IMR-90 (cell line): ENCODE data around the gene RMND5B. TPM values are rescaled to one million over a fixed set of nuclear protein-coding genes. Genes with fewer than 3 reads are reported as not detected.

Source experiments
- ATAC-seq: fragments of 200-7000 bp; cut with Tn5 transposase; 2 replicates; pipeline ENCODE4 v1.9.1; 2020; ENCODE audit warnings: low read depth, mild to moderate bottlenecking, moderate library complexity
- BruUV-seq: library from RNA; stranded (reverse); fragments of 400-500 nt; replicated peaks from 2 replicates; lab custom pipeline; 2021; lab: Mats Ljungman, UMichigan
- CTCF ChIA-PET: fragments of 300-600 bp; formaldehyde crosslinking; extraction: SDS; loops from one replicate; lab custom pipeline; 2021; ENCODE audit warnings: antibody characterized with exemption; lab: Yijun Ruan, JAX
- POLR2A ChIA-PET: fragments of 300-600 bp; sonication (Branson Sonifier 250); formaldehyde crosslinking; loops from one replicate; lab custom pipeline; 2022; ENCODE audit warnings: antibody characterized with exemption; ENCODE audit not compliant: unreplicated experiment; lab: Charles Lee
- DNase-seq: peaks from one replicate; pipeline ENCODE4 v3.0.0; 2013
- H2AFZ ChIP-seq: replicated peaks from 2 replicates; pipeline ENCODE3; 2013; ENCODE audit warnings: low read length, mild to moderate bottlenecking; ENCODE audit not compliant: poor library complexity
- H2AK5ac ChIP-seq: 2 replicates; pipeline ENCODE4 v1.6.1; 2013; ENCODE audit warnings: low read depth, low read length, inconsistent platforms
- H2AK9ac ChIP-seq: replicated peaks from 2 replicates; pipeline ENCODE3; 2013; ENCODE audit warnings: mild to moderate bottlenecking, low read depth, low read length, moderate library complexity; ENCODE audit not compliant: poor library complexity
- H2BK120ac ChIP-seq: 2 replicates; pipeline ENCODE4 v1.6.1; 2013; ENCODE audit warnings: low read depth, low read length, inconsistent platforms
- H2BK15ac ChIP-seq: 3 replicates; pipeline ENCODE4 v1.6.1; 2013; ENCODE audit warnings: low read depth, low read length, inconsistent platforms
- H2BK20ac ChIP-seq: 2 replicates; pipeline ENCODE4 v1.6.1; 2013; ENCODE audit warnings: low read depth, mild to moderate bottlenecking, inconsistent platforms, low read length, moderate library complexity
- H2BK5ac ChIP-seq: 2 replicates; pipeline ENCODE4 v1.6.1; 2013; ENCODE audit warnings: mild to moderate bottlenecking, low read depth, low read length, inconsistent platforms; ENCODE audit not compliant: poor library complexity, severe bottlenecking
- H3K14ac ChIP-seq: replicated peaks from 2 replicates; pipeline ENCODE4 v1.6.1; 2013; ENCODE audit warnings: low read depth, low read length, inconsistent platforms
- H3K18ac ChIP-seq: 2 replicates; pipeline ENCODE4 v1.6.1; 2013; ENCODE audit warnings: low read depth, low read length, control low read depth
- H3K23ac ChIP-seq: 2 replicates; pipeline ENCODE4 v1.6.1; 2013; ENCODE audit warnings: low read depth, low read length, inconsistent platforms
- H3K27ac ChIP-seq: 2 replicates; pipeline ENCODE4 v1.5.1; 2013; ENCODE audit warnings: mild to moderate bottlenecking, control low read depth, low read length; ENCODE audit not compliant: insufficient read depth
- H3K27me3 ChIP-seq: 2 replicates; pipeline ENCODE4 v1.6.1; 2013; ENCODE audit warnings: low read length; ENCODE audit not compliant: control insufficient read depth, insufficient read depth
- H3K36me3 ChIP-seq: 2 replicates; pipeline ENCODE4 v1.6.1; 2013; ENCODE audit warnings: low read length, mixed read lengths; ENCODE audit not compliant: control insufficient read depth, insufficient read depth
- H3K4ac ChIP-seq: 2 replicates; pipeline ENCODE4 v1.6.1; 2013; ENCODE audit warnings: low read depth, low read length, inconsistent platforms
- H3K4me1 ChIP-seq: 2 replicates; pipeline ENCODE4 v1.6.1; 2013; ENCODE audit warnings: low read length, mixed read lengths; ENCODE audit not compliant: control insufficient read depth, insufficient read depth
- H3K4me2 ChIP-seq: 2 replicates; pipeline ENCODE4 v1.6.1; 2013; ENCODE audit warnings: low read depth, mild to moderate bottlenecking, control low read depth, low read length, moderate library complexity
- H3K4me3 ChIP-seq: 2 replicates; pipeline ENCODE4 v1.5.1; 2013; ENCODE audit warnings: low read depth, mild to moderate bottlenecking, control low read depth, low read length, moderate library complexity; ENCODE audit not compliant: insufficient read depth
- H3K56ac ChIP-seq: 2 replicates; pipeline ENCODE4 v1.6.1; 2013; ENCODE audit warnings: low read length, inconsistent platforms; ENCODE audit not compliant: insufficient read depth; ENCODE audit errors: extremely low read depth
- H3K79me1 ChIP-seq, 2 experiments: 2 replicates each; pipeline ENCODE4 v1.6.1; 2013; ENCODE audit warnings: low read length in 2 of 2, inconsistent platforms in 1 of 2, low read depth in 1 of 2
- H3K9ac ChIP-seq: 2 replicates; pipeline ENCODE4 v1.6.1; 2013; ENCODE audit warnings: low read depth, low read length, control low read depth
- H3K9me1 ChIP-seq: 2 replicates; pipeline ENCODE4 v1.6.1; 2013; ENCODE audit warnings: low read length, inconsistent platforms; ENCODE audit not compliant: insufficient read depth
- H3K9me3 ChIP-seq: 2 replicates; pipeline ENCODE4 v1.6.1; 2013; ENCODE audit warnings: low read length; ENCODE audit not compliant: control insufficient read depth, insufficient read depth
- H4K20me1 ChIP-seq: 2 replicates; pipeline ENCODE4 v1.6.1; 2013; ENCODE audit warnings: low read length, inconsistent platforms; ENCODE audit not compliant: insufficient read depth
- H4K5ac ChIP-seq: 2 replicates; pipeline ENCODE4 v1.6.1; 2013; ENCODE audit warnings: mild to moderate bottlenecking, low read depth, low read length, control low read depth
- H4K8ac ChIP-seq, 2 experiments: 2 replicates each; pipeline ENCODE4 v1.6.1; 2013; ENCODE audit warnings: low read depth in 2 of 2, low read length in 2 of 2, control low read depth in 1 of 2, inconsistent platforms in 1 of 2
- H4K91ac ChIP-seq: 2 replicates; pipeline ENCODE4 v1.6.1; 2013; ENCODE audit warnings: low read depth, low read length, inconsistent platforms; ENCODE audit not compliant: insufficient read depth
- MAFK ChIP-seq: IDR thresholded peaks from 2 replicates; pipeline ENCODE4 v1.6.1; 2012; ENCODE audit warnings: low read depth, low read length, improper control_type of control experiment
- WGBS, 2 experiments: methylation state at CpG; one replicate each; pipeline versions ENCODE4 v1.1.5 to v1.1.7; 2013; ENCODE audit warnings: missing lambda C conversion rate in 2 of 2; ENCODE audit not compliant: insufficient read length in 1 of 2; ENCODE audit errors: extremely low coverage in 2 of 2; 5-methylcytosine and 5-hydroxymethylcytosine counted together
- dilution Hi-C: fragments of 300-500 bp; cut with HindIII; formaldehyde crosslinking; loops from one replicate; pipeline ENCODE4 v1.14.3; 2018; ENCODE audit warnings: low sequenced_read_pairs; ENCODE audit not compliant: unreplicated experiment
- in situ Hi-C: fragments of 300-500 bp; cut with MboI; formaldehyde crosslinking; loops from 3 replicates; pipeline ENCODE4 v1.14.3; 2019; ENCODE audit warnings: low sequenced_read_pairs, inconsistent platforms, mixed read lengths
- intact Hi-C: fragments of 100-400 bp; cut with micrococcal nuclease; formaldehyde crosslinking; loops from 2 replicates; pipeline ENCODE4 v1.10.0; 2022
- polyA plus RNA-seq, 3 experiments: library from polyadenylated mRNA; depleted of rRNA; stranded (reverse); fragments of >200 nt; gene quantifications; 2 replicates each; pipeline ENCODE4 v1.2.3, GENCODE V29; 2012; ENCODE audit warnings: low replicate concordance in 1 of 3
- total RNA-seq: library from RNA; depleted of rRNA; stranded (reverse); fragments of >200 nt; gene quantifications from 2 replicates; pipeline ENCODE4 v1.2.3, GENCODE V29; 2012

The RMND5B gene
- total and polyA plus RNA-seq, 2 of the 4 experiments (the other 2 are of a cell fraction): 14.0 to 19.5 TPM

DNA sequence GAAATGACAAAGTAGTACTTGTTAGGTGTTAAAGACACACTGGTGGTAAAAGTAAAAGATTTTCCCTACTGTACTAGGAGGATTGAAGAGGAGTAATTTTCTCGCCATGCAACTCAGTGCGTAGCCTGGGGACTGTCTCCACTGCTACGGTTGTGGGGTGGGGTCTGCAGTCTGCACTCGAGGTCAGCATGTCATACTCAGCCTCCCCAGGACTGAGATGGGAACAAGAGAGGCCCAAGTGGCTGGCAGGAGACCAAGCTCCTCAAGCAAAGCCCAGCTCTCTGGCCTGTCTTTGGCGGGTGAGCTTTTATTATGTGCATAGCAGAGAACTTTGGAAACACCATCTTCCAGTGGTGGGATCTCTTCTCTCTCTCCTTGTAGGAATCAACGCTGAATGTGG is 12.4 kb downstream of the RMND5B start:
- H4K5ac ChIP-seq: no peak overlapping the region
- no peak overlapping the region for H3K4ac ChIP-seq
- H3K4me1 ChIP-seq: peaks cover 3% of the 10 kb centered on the region; the same call in 1 of the 2 replicates
- no peak overlapping the region for H3K9ac ChIP-seq
- DNase-seq (no peak), ATAC-seq (no peak)
- peaks cover 40% of the 10 kb centered on the region for H3K36me3 ChIP-seq
- H3K79me1 ChIP-seq: no peaks in the 10 kb centered on the region; a peak in 1 of 4 replicates
- no peak overlapping the region for H2BK120ac ChIP-seq
- in situ Hi-C loops (no loop called here), dilution Hi-C loops (no loop called here), intact Hi-C loops (no loop called here)
- no peaks in the 10 kb centered on the region for H3K9me3 ChIP-seq
- no peak overlapping the region for H3K14ac ChIP-seq
- H3K4me2 ChIP-seq: no peak overlapping the region
- H4K8ac ChIP-seq: no peak overlapping the region
- ChIA-PET POLR2A (no interaction called here), CTCF (no interaction called here)
- H3K27me3 ChIP-seq: no peaks in the 10 kb centered on the region
- H4K20me1 ChIP-seq: peaks cover 10% of the 10 kb centered on the region; the same call in 1 of the 2 replicates
- H4K91ac ChIP-seq: no peak overlapping the region
- H3K9me1 ChIP-seq: no peaks in the 10 kb centered on the region
- no TSS peak for BruUV-seq
- no peak overlapping the region for H3K27ac ChIP-seq
- H2BK5ac ChIP-seq: no peak overlapping the region
- H2AK5ac ChIP-seq: no peak overlapping the region
- no peak overlapping the region for H3K18ac ChIP-seq
- H3K4me3 ChIP-seq: no peak overlapping the region
- no peak overlapping the region for H2BK20ac ChIP-seq
- H2AK9ac ChIP-seq: no peak overlapping the region
- TF ChIP-seq MAFK: no peak
- no peak overlapping the region for H2AFZ ChIP-seq
- no peak overlapping the region for H3K56ac ChIP-seq
- 57% methylated on average over 1 of the region's 6 CpGs; no CpG with 5 or more reads in 1 of the 2 experiments for WGBS, 2 experiments
- H3K23ac ChIP-seq: no peak overlapping the region
- no peak overlapping the region for H2BK15ac ChIP-seq
